ENCODE measurements around the gene PIH1D1. TPM values are rescaled to one million over a fixed set of nuclear protein-coding genes. Genes with fewer than 3 reads are reported as not detected.

The PIH1D1 gene
- total and polyA plus RNA-seq, 2 experiments from 2014 or later: 103 to 164 TPM

- TF ChIP-seq JUNB (IDR thresholded peaks at IDR 0.05; ENCODE audit: unreplicated experiment): no peak
- no peak for TF ChIP-seq NANOG (IDR thresholded peaks at IDR 0.05; ENCODE audit: borderline replicate concordance)
- TF ChIP-seq CTCF (conservative IDR thresholded peaks at IDR 0.05; ENCODE audit: low read depth in 2 of 2): no peak
- no peak for TF ChIP-seq CREB1 (CRISPR knock-in tag; IDR thresholded peaks at IDR 0.05; ENCODE audit: low read depth)
These were observed 24.3 kb downstream of the PIH1D1 start (continued) for GRCh38 chr19:49427339-49427738.

GRCh38 chr19:49425922-49426592, 25.6 kb downstream of the PIH1D1 start:
- peaks cover 64% of the 10 kb centered on the region for H3K4me1 Mint-ChIP-seq
- H2AFZ ChIP-seq: peak overlapping the region; percentile 5; the same call in 1 of the 2 replicates

More at GRCh38 chr19:49425922-49426592, 25.6 kb downstream of the PIH1D1 start:
- ATAC-seq: peak; percentile 41
- no peak overlapping the region; the same call in 1 of the 2 replicates for H3K27ac Mint-ChIP-seq
- Histone ChIP-seq H3K27me3 (ENCODE audit: insufficient read depth) (peaks cover 84% of the 10 kb centered on the region), H3F3A (replicated peaks; ENCODE audit: low read depth) (peaks cover 48% of the 10 kb centered on the region), H3K4me3 (peak overlapping the region; percentile 48), H3K36me3 (ENCODE audit: insufficient read depth) (no peaks in the 10 kb centered on the region), H3K4me2 (peak overlapping the region; percentile 98), H3K9me2 (ENCODE audit: insufficient read depth) (no peaks in the 10 kb centered on the region), H3K79me2 (replicated peaks; ENCODE audit: insufficient read depth) (no peaks in the 10 kb centered on the region), H3K27ac (ENCODE audit: low read depth) (no peak overlapping the region), H3K4me1 (ENCODE audit: insufficient read depth) (peaks cover 45% of the 10 kb centered on the region), H4K20me1 (replicated peaks; ENCODE audit: insufficient read depth) (peaks cover 4% of the 10 kb centered on the region; the same call in 1 of the 2 replicates)
- no peak for TF ChIP-seq CTCF (conservative IDR thresholded peaks at IDR 0.05; ENCODE audit: low read depth in 2 of 2)
- 0 out of 2 replicates have a peak, but pooled peaks have one; percentile 16 for TF ChIP-seq POLR2AphosphoS5 (IDR thresholded peaks at IDR 0.05; ENCODE audit: low read depth)
- TF ChIP-seq JUNB (IDR thresholded peaks at IDR 0.05; ENCODE audit: unreplicated experiment): peak; percentile 56
- peak; percentile 34; the same call in 1 of the 2 replicates for TF ChIP-seq ETS1 (IDR thresholded peaks at IDR 0.05)
- no peak for TF ChIP-seq EZH2phosphoT487 (IDR thresholded peaks at IDR 0.05; ENCODE audit: unreplicated experiment)
- peak; percentile 98 for DNase-seq (ENCODE audit: low spot score)
- H3K36me3 Mint-ChIP-seq (ENCODE audit: low read depth): no peaks in the 10 kb centered on the region; the same call in 2 of the 3 replicates
- H3K27me3 Mint-ChIP-seq (ENCODE audit: insufficient read depth, low read depth, poor library complexity): peaks cover 80% of the 10 kb centered on the region
- peaks cover 8% of the 10 kb centered on the region for H3K9me3 Mint-ChIP-seq
- peak overlapping the region; percentile 60 for H3K4me3 Mint-ChIP-seq

Data from GM23338 (cell line).